GM19455 (cell line): Measurements from ENCODE around the gene PPM1D.
"Not testable (repeated sequence)": the region's sequence is repeated elsewhere in the genome, so short reads cannot be mapped to it uniquely, and the experiment has no call there.

Experiments used
- ATAC-seq: cut with Tn5 transposase; IDR thresholded peaks from one replicate; pipeline ENCODE4 v1.9.1; 2021; ENCODE audit not compliant: unreplicated experiment

The PPM1D gene

DNA sequence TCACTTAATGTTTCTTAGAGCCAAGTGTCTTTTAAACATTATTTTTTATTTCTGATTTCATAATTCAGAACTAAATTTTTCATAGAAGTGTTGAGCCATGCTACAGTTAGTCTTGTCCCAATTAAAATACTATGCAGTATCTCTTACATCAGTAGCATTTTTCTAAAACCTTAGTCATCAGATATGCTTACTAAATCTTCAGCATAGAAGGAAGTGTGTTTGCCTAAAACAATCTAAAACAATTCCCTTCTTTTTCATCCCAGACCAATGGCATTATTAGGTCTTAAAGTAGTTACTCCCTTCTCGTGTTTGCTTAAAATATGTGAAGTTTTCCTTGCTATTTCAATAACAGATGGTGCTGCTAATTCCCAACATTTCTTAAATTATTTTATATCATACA, 64.0 kb downstream of the PPM1D start:
- no peak for ATAC-seq

DNA sequence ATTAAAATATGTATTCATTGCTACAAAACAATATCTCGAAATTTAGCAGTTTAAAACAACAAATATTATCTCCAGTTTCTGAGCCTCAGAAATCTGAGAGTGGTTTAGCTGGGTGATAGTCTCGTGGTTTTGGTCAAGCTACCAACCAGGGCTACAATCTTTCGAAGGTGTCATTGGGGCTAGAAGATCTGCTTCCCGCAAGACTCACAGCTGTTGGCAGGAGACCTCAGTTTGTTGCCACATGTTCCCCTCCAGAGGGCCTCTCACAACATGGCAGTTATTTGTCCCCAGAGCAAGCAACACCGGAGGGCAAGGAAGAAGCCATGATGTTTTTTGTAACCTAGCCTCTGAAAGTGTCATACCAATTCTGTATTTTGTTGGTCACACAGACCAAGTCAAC, 65.6 kb downstream of the PPM1D start:
- ATAC-seq: no peak

DNA sequence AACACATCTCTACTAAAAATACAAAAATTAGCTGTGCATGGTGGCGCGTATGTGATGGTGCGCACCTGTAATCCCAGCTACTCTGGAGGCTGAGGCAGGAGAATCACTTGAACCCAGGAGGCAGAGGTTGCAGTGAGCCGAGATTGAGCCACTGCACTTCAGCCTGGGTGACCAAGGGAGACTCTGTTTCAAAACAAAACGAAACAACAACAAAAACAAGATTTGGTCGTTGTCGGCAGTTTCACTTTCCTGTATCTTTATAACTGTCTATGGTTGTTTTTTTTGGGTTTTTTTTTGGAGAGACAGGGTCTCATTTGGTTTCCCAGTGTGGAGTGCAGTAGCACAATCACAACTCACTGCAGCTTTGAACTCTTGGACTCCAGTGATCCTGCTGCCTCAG, 68.7 kb downstream of the PPM1D start:
- not testable (repeated sequence) for ATAC-seq

DNA sequence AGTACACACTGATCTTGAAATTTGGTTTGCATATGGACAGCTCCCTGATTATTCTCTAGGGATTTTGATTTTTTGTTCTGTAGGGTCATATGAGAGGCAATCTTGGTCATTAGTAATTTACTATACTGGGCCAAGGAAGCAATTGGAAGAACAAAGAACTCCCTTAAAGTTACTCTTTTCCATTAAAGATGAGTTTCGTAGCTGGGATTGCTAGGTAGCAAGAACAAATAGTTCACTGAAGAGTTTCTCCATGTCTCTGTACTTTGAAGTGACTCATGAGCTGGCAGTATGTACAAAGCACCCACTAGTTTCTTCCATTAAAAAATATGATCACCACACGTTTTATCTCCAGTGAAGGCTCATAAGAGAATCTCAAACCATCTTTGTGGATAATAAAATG, 71.5 kb downstream of the PPM1D start:
- no peak for ATAC-seq

DNA sequence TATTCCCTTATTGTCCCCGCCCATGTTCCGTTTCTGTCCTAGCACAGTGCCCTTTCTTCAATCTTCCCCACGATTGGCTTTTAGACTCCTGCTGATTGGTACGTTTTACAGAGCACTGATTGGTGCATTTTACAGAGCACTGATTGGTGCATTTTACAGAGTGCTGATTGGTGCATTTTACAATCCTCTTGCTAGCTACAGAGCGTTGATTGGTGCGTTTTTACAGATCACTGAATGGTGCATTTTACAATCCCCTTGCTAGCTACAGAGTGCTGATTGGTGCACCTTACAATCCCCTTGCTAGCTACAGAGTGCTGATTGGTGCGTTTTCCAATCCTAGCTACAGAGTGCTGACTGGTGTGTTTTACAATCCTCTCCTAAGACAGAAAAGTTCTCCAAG, 74.6 kb downstream of the PPM1D start:
- ATAC-seq: not testable (repeated sequence)

DNA sequence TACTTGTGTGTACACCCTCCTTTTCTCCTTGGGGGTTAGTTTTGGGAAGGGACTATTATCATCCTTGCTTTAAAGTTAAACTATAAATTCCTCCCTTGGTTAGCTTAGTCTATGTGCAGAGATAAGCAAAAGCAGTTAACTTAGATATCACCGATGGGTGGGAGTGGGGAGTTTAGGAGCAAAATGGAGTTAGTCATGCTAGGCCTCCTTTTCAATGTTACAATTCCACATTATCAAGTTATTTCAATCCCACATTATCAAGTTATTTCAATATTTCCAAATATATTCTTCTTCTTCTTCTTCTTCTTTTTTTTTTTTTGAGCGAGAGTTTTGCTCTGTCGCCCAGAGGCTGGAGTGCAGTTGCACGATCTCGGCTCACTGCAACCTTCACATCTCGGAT, 76.0 kb downstream of the PPM1D start:
- no peak for ATAC-seq

DNA sequence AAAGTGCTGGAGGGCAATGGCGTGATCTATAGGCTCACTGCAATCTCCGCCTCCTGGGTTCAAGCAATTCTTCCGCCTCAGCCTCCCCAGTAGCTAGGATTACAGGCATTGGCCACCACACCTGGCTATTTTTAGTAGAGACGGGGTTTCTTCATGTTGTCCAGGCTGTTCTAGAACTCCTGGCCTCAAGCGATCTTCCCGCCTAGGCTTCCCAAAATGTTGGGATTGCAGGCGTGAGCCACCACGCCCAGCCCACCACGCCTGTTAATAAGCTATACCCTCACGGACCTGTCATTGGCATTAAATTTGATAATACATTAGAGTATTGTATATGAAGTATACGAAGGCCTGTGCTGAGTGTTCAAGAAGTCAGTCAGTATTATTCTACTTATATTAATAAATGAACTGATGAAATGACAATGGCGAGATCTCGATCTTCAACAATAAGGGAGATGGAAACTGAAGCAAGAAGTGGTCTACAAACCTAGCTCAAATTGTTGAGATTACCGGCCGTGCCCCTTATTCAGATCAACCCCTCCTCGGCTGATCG, 76.8 kb downstream of the PPM1D start:
- no peak for ATAC-seq

DNA sequence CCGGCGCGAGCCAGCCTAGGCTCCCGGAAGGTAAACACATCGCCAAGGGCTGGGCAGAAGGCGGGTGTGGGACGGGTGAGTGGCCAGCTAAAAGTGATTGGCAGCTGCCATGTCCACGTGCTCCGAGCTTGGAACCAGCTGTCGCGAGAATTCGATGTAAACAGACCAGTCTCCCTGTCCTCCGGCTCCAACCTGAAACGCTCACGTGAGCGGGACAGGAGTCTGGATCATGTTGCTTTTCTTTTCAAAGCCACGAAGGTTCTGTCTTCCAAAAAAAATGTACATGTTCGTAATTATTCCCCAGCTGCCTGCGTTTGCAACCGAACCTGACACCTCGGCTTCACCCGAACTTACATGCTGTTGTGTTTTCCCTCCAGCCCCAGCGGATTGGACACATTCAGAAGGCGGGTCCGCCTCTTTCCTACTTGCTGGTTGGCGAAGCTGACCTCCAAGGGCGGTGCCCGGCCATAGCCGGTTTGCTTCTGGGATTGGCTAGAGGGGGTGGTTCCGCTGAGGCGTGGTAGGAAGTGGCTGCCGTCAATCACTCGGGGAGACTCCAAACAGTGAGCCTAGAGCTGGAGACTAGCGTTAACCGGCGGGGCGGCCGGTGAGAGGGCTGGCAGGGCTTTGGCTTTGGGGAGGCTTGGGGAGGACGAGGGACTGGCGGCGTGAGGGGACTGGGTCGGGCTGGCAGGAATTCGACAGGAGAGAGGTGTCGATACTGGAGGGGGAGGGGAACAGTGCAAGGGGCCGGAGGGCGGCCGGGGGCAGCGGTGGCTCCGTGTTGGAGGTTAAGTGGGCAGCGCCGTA, 77.5 kb downstream of the PPM1D start, which contains the start of gene BCAS3:
BCAS3 (plus strand) TSS at position 544 of the 810 bp plus-strand sequence.
- ATAC-seq: peak; percentile 98

DNA sequence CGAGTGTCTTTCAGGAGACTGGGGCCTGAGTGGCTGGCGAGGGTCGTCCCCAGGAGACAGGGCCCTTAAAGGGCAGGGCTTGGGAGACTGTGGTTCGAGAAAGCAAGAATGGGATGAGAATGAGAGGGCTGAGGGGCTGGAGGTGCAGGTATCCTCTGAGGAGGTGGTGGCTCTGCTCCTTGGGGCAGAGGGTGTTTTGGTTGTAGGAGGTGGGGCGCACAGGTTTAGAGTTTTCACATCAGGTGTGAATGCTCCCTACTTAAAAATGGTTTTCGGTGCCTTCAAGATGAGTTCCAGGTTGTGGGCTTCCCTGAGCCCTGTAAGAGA, 78.1 kb downstream of the PPM1D start:
- ATAC-seq: no peak

DNA sequence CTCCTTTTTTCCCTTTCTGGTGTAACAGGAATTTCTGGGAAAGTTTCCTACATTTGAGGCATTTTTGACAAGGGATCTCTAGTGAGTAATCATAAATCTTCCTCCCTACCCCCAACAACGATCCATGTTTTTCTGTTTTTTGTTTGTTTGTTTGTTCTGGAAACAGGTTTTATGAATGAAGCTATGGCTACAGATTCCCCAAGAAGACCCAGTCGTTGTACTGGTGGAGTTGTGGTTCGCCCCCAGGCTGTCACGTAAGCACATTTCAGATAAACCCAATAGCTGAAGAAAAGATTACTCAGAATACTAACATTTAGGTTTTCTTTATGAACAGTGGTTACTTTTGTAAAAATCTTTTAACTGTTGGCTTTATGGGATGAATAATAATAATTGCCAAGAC, 79.3 kb downstream of the PPM1D start:
- ATAC-seq: no peak

DNA sequence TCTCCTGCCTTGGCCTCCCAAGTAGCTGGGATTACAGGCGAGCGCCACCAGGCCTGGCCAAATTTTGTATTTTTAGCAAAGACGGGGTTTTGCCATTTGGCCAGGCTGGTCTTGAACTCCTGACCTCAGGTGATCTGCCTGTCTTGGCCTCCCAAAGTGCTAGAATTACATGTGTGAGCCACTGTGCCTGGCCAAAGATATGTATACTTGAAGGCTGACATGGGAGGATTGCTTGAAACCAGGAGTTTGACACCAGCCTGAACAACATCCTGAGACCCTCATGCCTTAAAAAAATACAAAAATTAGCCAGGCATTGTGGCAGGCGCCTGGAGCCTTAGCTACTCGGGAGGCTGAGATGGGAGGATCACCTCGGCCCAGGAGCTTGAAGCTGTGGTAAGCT, 80.8 kb downstream of the PPM1D start:
- ATAC-seq: no peak

DNA sequence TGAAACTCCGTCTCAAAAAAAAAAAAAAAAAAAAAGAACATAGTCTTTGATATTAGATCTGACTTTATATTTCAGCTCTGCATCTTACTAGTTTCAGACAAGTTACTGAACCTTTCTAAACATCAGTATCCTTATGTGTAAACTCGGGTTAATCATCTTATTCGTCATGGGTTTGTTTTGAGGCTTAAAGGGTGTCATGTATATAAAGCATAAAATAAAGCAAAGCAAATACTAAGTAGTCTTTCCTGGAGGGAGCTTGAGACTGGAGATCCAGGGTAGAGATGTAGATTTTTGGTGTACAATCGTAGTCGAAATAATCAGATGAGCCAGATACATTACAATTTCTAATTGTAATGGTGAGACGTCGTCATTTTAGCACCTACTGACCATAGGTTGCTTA, 85.4 kb downstream of the PPM1D start:
- ATAC-seq: no peak

DNA sequence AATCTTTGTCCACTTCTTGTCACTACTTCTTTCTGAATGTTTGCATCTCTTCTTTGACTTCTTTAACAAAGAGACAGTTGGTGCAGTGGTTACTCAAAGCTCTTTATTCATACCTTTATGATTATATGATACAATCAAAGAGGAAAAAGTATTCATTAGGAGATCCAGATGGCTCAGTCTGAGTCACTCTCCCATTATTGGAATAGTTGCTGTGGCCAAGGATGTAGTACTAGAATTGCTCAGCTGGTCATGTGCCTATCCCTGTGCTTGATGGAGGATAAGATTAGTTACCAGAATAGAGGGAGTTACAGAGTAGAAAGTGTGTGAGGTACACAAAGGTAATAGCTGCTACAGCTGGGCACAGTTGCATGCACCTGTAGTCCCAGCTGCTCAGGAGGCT, 96.0 kb downstream of the PPM1D start:
- ATAC-seq: no peak

DNA sequence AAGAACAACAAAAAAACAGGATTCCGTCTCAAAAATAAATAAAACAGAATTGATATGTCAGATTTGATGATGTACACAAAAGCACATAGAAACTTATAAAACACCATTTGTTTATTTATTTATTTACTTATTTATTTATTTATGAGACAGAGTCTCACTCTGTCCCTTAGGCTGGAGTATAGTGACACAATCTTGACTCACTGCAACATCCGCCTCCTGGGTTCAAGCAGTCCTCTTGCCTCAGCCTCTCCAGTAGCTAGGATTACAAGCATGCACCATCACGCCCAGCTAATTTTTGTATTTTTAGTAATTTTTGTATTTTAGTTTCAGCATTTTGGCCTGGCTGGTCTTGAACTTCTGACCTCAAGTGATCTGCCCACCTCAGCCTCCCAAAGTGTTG, 99.1 kb downstream of the PPM1D start:
- no peak for ATAC-seq

DNA sequence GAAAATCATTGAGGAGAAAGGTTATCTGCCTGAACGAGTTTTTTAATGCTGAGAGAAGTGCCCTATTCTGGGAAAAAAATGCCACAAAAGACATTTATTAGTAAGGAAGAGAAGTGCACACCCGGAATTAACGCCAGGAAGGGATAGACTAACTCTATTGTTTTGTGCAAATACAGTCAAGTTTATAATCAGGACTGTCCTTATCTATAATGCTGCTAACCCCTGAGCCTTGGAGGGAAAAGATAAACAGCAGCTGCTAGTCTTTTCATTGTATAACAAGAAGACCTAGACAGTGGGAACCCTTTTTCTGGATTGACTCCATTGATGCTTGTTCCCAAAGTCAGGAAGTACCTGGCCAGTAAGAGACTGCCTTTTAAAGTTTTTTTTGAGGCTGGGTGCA, 104.2 kb downstream of the PPM1D start:
- no peak for ATAC-seq

DNA sequence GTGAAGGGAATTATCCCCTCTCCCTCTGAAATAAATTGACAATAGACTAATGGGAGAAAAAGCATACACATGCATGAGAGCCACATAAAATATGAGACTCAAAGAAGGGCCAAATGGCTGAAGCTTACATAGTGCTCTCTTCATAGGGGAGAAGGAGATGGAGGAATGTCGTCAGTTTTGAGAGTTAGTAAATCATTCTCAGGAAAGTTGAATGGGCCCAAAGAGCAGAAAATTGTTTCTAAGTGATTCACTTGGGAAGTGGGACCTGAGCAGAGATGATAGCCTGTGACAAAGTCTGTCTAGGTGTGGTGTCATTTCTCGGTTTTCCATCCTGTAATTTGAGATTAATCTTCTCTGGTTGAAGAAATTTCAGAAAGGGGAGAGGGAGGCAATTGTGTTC, 112.7 kb downstream of the PPM1D start:
- ATAC-seq: no peak

DNA sequence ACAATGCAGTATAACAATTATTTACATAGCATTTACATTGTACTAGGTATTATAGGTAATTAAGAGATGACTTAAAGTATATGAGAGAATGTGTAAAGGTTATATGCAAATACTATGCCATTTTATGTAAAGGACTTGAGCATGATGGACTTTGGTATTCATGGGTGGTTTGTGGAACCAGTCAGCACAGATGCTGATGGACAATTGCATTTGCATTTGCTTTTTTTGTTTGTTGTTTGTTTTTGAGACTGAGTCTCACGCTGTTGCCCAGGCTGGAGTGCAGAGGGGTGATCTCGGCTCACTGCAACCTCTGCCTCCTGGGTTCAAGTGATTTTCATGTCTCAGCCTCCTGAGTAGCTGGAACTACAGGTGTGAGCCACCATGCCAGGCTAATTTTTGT, 113.6 kb downstream of the PPM1D start:
- no peak for ATAC-seq
